Bronchial epithelial cell (primary cell): ENCODE measurements around the gene CAND2. TPM values are rescaled to one million over a fixed set of nuclear protein-coding genes. Genes with fewer than 3 reads are reported as not detected.

Experiments
- DNase-seq: peaks from one replicate; pipeline ENCODE4 v3.0.0-alpha.2; 2010; ENCODE audit warnings: low read depth
- FAIRE-seq: peaks from 2 replicates; lab custom pipeline; 2011; peaks lifted over from hg19 to GRCh38; lab: Jason Lieb, UNC
- H3K27me3 ChIP-seq: 2 replicates; pipeline ENCODE4 v1.5.1; 2011; ENCODE audit warnings: low read length; ENCODE audit not compliant: control insufficient read depth, insufficient read depth
- H3K36me3 ChIP-seq: 2 replicates; pipeline ENCODE4 v1.5.1; 2011; ENCODE audit warnings: low read length; ENCODE audit not compliant: control insufficient read depth, insufficient read depth
- H3K4me3 ChIP-seq: 2 replicates; pipeline ENCODE4 v1.5.1; 2011; ENCODE audit warnings: mild to moderate bottlenecking, low read depth, low read length, control low read depth
- CTCF ChIP-seq: IDR thresholded peaks from 2 replicates; pipeline ENCODE4 v1.5.1; 2011; ENCODE audit warnings: mild to moderate bottlenecking, moderate library complexity, low read length, control low read depth, inconsistent platforms; ENCODE audit not compliant: insufficient read depth, severe bottlenecking
- total RNA-seq: library from RNA; depleted of rRNA; stranded (reverse); fragments of >200 nt; gene quantifications from 2 replicates; pipeline ENCODE4 v1.2.1, GENCODE V29; 2014

The CAND2 gene
- total RNA-seq, 1 donor from 2014 or later = 1.3 TPM

- DNase-seq (no peak), FAIRE-seq (no peak)
- TF ChIP-seq CTCF = no peak
- Histone ChIP-seq H3K36me3 (no peaks in the 10 kb centered on the region), H3K4me3 (no peak overlapping the region), H3K27me3 (peaks cover 4% of the 10 kb centered on the region)
Observed at GRCh38 chr3:12882336-12883310, 86.1 kb downstream of the CAND2 start.

GRCh38 chr3:12884186-12884680 is 87.8 kb downstream of the CAND2 start:
- FAIRE-seq (no peak), DNase-seq (no peak)
- no peaks in the 10 kb centered on the region for H3K36me3 ChIP-seq
- H3K27me3 ChIP-seq = peaks cover 4% of the 10 kb centered on the region
- no peak overlapping the region for H3K4me3 ChIP-seq
- no peak for TF ChIP-seq CTCF

Other genes starting within 250 kb of the CAND2 start
- gene MKRN2, start 239.6 kb upstream of the CAND2 start, total RNA-seq = 21.3 and 22.9 TPM in 2 replicates
- gene RAF1, start 132.6 kb upstream of the CAND2 start, total RNA-seq = 83.5 and 95.2 TPM in 2 replicates
- gene TMEM40, start 37.4 kb upstream of the CAND2 start, total RNA-seq = 19.0 and 43.8 TPM in 2 replicates
- gene RPL32, start 44.9 kb downstream of the CAND2 start, total RNA-seq = 2,605 and 2,954 TPM in 2 replicates